Esophagus muscularis mucosa (tissue), 3 donors: ENCODE results near the gene DLGAP5.

Experiments used
- CTCF ChIP-seq, 3 experiments: fragments of 200-600 bp in 2 of 3; fragments of 450-650 bp in 1 of 3; sonication (generic) in 2 of 3; IDR thresholded peaks; one replicate each; pipeline ENCODE4 v1.5.1; 2017 to 2019; ENCODE audit warnings: antibody characterized with exemption in 3 of 3, mild to moderate bottlenecking in 2 of 3, moderate library complexity in 1 of 3
- POLR2AphosphoS5 ChIP-seq, 2 donors: sonication (generic); formaldehyde crosslinking; IDR thresholded peaks; one replicate each; pipeline ENCODE4 v1.6.1; 2017; ENCODE audit warnings: antibody characterized with exemption in 2 of 2

- TF ChIP-seq CTCF (IDR thresholded peaks at IDR 0.05) (no peak), POLR2AphosphoS5 (IDR thresholded peaks at IDR 0.05) (no peak)
Measured at GRCh38 chr14:55212634-55213033, 21.2 kb upstream of the DLGAP5 start.
